Fibroblast of skin of back (primary cell): ENCODE measurements around the gene MAP3K4. TPM values are rescaled to one million over a fixed set of nuclear protein-coding genes. Genes with fewer than 3 reads are reported as not detected.

Experiments
- DNase-seq: peaks from one replicate; pipeline ENCODE4 v3.0.0-alpha.2; 2013
- polyA plus RNA-seq, 2 experiments: library from polyadenylated mRNA; unstranded; fragments of 120-200 nt; gene quantifications; one replicate each; pipeline ENCODE4 v1.2.1, GENCODE V29; 2013; ENCODE audit not compliant: insufficient read length in 2 of 2

Gene MAP3K4
- 13.3 TPM for polyA plus RNA-seq (2013, experiment 1 of 2; ENCODE audit: insufficient read length)
- 12.0 TPM for polyA plus RNA-seq (2013, experiment 2 of 2; ENCODE audit: insufficient read length)

- DNase-seq: peak; percentile 85
Measured at GRCh38 chr6:160991406-160992060, at the start of gene MAP3K4. Gene MAP3K4 (plus strand): TSS chr6:160991769. CDS start chr6:160991932, 163 bp downstream.

GRCh38 chr6:160943997-160944396, 47.6 kb upstream of the MAP3K4 start:
- no peak for DNase-seq

GRCh38 chr6:160945516-160946177, 45.9 kb upstream of the MAP3K4 start:
- DNase-seq: no peak

- no peak for DNase-seq
Measured at GRCh38 chr6:160949531-160949930, 42.0 kb upstream of the MAP3K4 start.

- peak; percentile 61 for DNase-seq
Measured at GRCh38 chr6:160950507-160950906, 41.1 kb upstream of the MAP3K4 start.

GRCh38 chr6:160951187-160952030, 40.2 kb upstream of the MAP3K4 start:
- no peak for DNase-seq

GRCh38 chr6:160952633-160953281, 38.8 kb upstream of the MAP3K4 start:
- no peak for DNase-seq

- DNase-seq: no peak
Measured at GRCh38 chr6:160955508-160956295, 35.9 kb upstream of the MAP3K4 start.

- no peak for DNase-seq
Measured at GRCh38 chr6:160956300-160957035, 35.1 kb upstream of the MAP3K4 start.

- DNase-seq: no peak
Measured at GRCh38 chr6:160959726-160960435, 31.7 kb upstream of the MAP3K4 start.

- DNase-seq: no peak
Measured at GRCh38 chr6:160960839-160961238, 30.7 kb upstream of the MAP3K4 start.

GRCh38 chr6:160962835-160963623, 28.5 kb upstream of the MAP3K4 start:
- DNase-seq: no peak

- DNase-seq: no peak
Measured at GRCh38 chr6:160963651-160964050, 27.9 kb upstream of the MAP3K4 start.

GRCh38 chr6:160965893-160966292, 25.7 kb upstream of the MAP3K4 start:
- no peak for DNase-seq

GRCh38 chr6:160966493-160967229, 24.9 kb upstream of the MAP3K4 start:
- DNase-seq: no peak

- no peak for DNase-seq
Measured at GRCh38 chr6:160967351-160967750, 24.2 kb upstream of the MAP3K4 start.

- no peak for DNase-seq
Measured at GRCh38 chr6:160967833-160968232, 23.7 kb upstream of the MAP3K4 start.

- no peak for DNase-seq
Measured at GRCh38 chr6:160971171-160971570, 20.4 kb upstream of the MAP3K4 start.

GRCh38 chr6:160972111-160972510, 19.5 kb upstream of the MAP3K4 start:
- DNase-seq: peak; percentile 86
